22Rv1 (cell line): ENCODE data around the gene HORMAD1.

Experiments
- CTCF ChIP-seq: fragments of 450-650 bp; IDR thresholded peaks from 2 replicates; pipeline ENCODE4 v1.5.1; 2017; ENCODE audit warnings: mild to moderate bottlenecking
- ZFX ChIP-seq: fragments of 450-650 bp; IDR thresholded peaks from 2 replicates; pipeline ENCODE4 v1.6.1; 2017; ENCODE audit warnings: antibody characterized with exemption, borderline replicate concordance

GRCh38 chr1:150763018-150763417, 42.3 kb upstream of the HORMAD1 start:
- TF ChIP-seq CTCF (no peak), ZFX (no peak)
